Measurements from ENCODE around the gene CERS2. TPM values are rescaled to one million over a fixed set of nuclear protein-coding genes. Genes with fewer than 3 reads are reported as not detected.

CERS2 gene
- total and polyA plus RNA-seq, 2 of the 13 experiments (the other 11 are each of a cell fraction or from before 2014, with no cell fraction given): 269 to 298 TPM

- TF ChIP-seq ZNF142 (CRISPR knock-in tag; IDR thresholded peaks at IDR 0.05) (no peak), ZNF883 (CRISPR knock-in tag; IDR thresholded peaks at IDR 0.05; ENCODE audit: not compliant biosample characterization) (peak; percentile 33), ZFX (CRISPR knock-in tag; IDR thresholded peaks at IDR 0.05; ENCODE audit: low read depth) (peak; percentile 62), ZBTB2 (CRISPR knock-in tag; IDR thresholded peaks at IDR 0.05; ENCODE audit: low read depth) (0 out of 2 replicates have a peak, but pooled peaks have one; percentile 63), POGK (CRISPR knock-in tag; conservative IDR thresholded peaks at IDR 0.05) (0 out of 2 replicates have a peak, but pooled peaks have one; percentile 57), ZFP90 (CRISPR knock-in tag; IDR thresholded peaks at IDR 0.05; ENCODE audit: borderline replicate concordance) (0 out of 2 replicates have a peak, but pooled peaks have one; percentile 31), ERF (CRISPR knock-in tag; IDR thresholded peaks at IDR 0.05) (0 out of 2 replicates have a peak, but pooled peaks have one; percentile 37), TARDBP (CRISPR knock-in tag; IDR thresholded peaks at IDR 0.05) (no peak), HOXA3 (CRISPR knock-in tag; IDR thresholded peaks at IDR 0.05) (peak; percentile 57; the same call in 1 of the 2 replicates), IKZF5 (CRISPR knock-in tag; IDR thresholded peaks at IDR 0.05) (no peak), PBX2 (CRISPR knock-in tag; IDR thresholded peaks at IDR 0.05) (no peak), HNRNPK (IDR thresholded peaks at IDR 0.05; ENCODE audit: low read depth, low read length, poor library complexity, severe bottlenecking) (peak; percentile 92), ZNF746 (CRISPR knock-in tag; IDR thresholded peaks at IDR 0.05) (peak; percentile 56; the same call in 1 of the 2 replicates), JUNB (CRISPR knock-in tag; IDR thresholded peaks at IDR 0.05; ENCODE audit: borderline replicate concordance) (no peak)
Measured at GRCh38 chr1:150974580-150975478, at the start of gene CERS2 (continued).
